ENCODE results near the gene MBOAT1.

MBOAT1 gene

DNA sequence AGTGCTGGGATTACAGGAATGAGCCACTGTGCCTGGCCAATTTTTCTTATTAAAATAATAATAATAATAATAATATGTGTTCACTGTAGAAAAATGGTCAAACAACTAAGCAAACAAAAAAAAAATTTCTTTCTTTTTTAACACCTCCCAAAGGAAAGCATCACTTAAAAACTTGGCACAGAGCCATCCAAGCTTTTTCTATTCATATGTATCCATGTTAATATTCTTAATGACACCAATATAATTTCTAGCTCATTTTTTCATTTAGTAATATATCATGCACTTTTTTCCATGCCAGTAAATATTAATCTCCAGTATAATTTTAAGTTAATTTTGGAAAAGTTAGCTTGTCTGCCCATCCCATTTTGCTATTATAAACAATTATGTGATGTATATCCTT lies 101.8 kb downstream of the MBOAT1 start:
- DNase-seq (ENCODE audit: low spot score), result no peak
- TF ChIP-seq, protein P1, sequence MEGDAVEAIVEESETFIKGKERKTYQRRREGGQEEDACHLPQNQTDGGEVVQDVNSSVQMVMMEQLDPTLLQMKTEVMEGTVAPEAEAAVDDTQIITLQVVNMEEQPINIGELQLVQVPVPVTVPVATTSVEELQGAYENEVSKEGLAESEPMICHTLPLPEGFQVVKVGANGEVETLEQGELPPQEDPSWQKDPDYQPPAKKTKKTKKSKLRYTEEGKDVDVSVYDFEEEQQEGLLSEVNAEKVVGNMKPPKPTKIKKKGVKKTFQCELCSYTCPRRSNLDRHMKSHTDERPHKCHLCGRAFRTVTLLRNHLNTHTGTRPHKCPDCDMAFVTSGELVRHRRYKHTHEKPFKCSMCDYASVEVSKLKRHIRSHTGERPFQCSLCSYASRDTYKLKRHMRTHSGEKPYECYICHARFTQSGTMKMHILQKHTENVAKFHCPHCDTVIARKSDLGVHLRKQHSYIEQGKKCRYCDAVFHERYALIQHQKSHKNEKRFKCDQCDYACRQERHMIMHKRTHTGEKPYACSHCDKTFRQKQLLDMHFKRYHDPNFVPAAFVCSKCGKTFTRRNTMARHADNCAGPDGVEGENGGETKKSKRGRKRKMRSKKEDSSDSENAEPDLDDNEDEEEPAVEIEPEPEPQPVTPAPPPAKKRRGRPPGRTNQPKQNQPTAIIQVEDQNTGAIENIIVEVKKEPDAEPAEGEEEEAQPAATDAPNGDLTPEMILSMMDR (IDR thresholded peaks at IDR 0.05; ENCODE audit: extremely low read depth, missing control alignments), result no peak

DNA sequence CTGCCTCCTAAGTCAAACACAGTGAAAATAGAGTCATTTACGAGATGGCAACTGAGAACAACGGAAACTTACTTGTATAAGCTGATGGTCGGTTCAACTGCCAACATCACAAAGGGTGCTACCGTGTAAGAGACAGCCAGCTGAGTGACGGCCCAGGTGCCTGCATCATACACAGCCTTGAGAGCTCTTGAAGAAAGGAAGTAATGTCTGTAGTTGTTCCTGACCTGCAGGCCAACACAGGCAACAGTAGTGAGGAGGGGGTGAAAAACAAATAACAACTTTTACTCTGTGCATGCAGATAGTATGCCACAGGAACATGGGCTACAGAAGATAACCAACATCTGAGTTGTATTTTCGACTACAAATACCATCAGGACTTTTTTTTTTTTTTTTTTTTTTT lies 102.7 kb downstream of the MBOAT1 start:
- TF ChIP-seq, protein P1 (IDR thresholded peaks at IDR 0.05; ENCODE audit: extremely low read depth, missing control alignments), result no peak
- DNase-seq (ENCODE audit: low spot score), result no peak

DNA sequence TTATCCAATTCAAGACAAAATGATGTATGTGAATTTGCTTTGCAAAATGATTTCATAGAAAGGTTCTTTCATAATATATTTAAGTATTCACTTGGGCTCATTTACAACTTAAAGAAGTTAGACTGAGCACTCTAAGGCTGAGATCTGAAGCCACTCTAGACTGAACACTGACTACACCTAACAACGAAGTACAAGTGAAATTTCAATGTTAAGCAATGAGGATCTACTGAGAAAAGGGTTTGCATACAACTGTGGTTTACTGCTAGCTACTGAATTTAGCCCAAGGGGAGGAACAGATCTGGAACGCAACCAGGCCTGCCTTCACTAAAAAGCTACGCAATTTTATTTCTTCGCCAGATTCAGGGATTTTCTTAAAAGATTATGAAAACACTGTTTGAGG lies 106.4 kb downstream of the MBOAT1 start:
- no peak for DNase-seq (ENCODE audit: low spot score)
- TF ChIP-seq, protein P1 (IDR thresholded peaks at IDR 0.05; ENCODE audit: extremely low read depth, missing control alignments), result no peak

DNA sequence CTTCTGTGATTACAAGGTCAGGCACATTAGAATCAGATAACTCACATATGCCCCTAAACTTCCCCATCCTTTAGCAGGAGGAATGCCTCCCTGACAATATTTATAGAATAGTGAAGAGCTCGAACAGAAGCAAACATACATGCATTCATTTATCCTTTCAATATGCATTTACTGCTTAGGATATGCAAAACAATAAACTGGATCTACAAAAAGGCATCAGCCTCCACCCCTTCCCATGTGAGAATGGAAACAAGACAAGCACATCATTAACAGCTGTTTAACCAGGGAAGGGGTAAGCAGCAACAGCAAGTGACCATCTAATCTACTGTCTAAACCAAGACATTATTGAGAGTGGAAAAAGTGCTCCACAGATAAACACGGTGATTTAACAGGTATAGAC lies 107.6 kb downstream of the MBOAT1 start:
- TF ChIP-seq, protein P1 (IDR thresholded peaks at IDR 0.05; ENCODE audit: extremely low read depth, missing control alignments), result no peak
- no peak for DNase-seq (ENCODE audit: low spot score)

DNA sequence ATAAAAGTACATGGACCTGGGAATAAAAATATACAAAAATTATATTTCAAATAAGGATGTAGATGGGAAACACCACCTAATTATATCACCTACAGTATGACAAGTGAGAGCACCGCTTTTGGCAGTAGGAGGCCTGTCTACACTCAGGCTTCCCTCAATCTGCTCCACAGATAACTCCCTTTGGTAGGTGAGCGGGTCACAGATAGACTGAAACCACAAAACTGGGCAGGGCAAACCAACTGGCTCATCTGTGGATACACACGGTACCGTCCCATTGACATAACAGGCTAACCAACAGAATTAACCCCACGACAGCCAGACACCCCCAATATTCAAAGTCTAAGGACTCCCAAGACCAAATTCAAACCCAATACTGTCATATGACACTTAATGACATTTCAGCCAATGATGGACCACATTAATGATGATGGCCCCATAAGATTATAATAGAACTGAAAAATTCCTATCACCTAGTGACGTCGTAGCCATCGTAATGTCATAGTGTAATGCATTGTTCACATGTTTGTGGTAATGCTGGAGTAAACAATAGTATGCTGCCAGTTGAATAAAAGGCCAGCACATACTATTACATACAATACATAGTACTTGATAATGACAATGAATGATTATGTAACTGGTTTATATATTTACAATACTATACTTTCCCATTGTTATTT lies 109.7 kb downstream of the MBOAT1 start:
- DNase-seq (ENCODE audit: low spot score), result no peak
- TF ChIP-seq, protein P1 (IDR thresholded peaks at IDR 0.05; ENCODE audit: extremely low read depth, missing control alignments), result no peak

DNA sequence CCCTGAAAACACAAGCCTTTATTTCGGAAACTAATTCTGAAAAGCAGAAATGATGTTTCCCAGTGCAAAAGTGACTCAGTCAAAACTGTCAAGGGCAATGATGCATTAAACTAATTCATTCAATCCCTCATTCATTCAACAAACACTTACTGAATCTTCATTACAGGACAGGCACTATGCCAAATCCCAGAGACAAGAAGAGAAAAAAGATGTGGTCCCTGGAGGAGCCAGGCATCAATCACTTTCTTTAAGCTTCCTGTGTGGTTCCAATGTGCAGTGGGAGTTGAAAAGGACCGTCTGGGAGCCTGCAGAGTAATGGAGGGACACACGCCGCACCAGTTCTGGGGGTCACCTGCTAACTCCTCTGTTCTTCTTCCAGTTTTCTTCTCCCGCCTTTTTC lies 113.1 kb downstream of the MBOAT1 start:
- DNase-seq (ENCODE audit: low spot score), result no peak
- TF ChIP-seq, protein P1 (IDR thresholded peaks at IDR 0.05; ENCODE audit: extremely low read depth, missing control alignments), result no peak

DNA sequence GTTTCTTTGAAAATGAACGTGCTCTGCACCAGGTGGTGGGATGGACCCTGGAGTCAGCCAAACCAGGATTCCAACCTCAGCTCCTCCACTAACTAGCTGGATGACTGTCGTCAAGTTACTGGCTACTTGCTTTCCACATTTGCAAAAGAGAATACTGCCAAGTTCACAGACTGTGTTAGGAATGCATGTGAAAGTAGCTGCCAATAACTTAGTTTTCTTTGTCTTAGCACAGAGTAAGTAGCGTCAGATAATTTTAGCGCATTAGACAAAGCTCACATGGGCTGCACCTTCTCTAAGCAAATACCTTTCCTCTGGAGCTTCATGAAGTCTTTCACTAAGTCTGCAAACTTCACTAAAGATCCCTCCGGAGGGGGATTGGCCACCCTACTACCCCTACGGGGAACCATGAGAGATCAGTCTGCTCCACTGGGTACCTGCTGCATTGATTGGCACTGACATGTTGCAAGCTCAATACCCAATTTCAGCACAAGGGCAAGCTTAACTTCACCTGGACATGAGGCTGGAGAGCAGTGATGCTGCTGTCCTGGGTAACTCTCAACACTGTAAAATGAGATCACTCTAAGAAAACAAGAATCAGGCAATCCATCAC lies 113.9 kb downstream of the MBOAT1 start:
- no peak for DNase-seq (ENCODE audit: low spot score)
- TF ChIP-seq, protein P1 (IDR thresholded peaks at IDR 0.05; ENCODE audit: extremely low read depth, missing control alignments), result no peak
